ENCODE measurements around the gene RAN.
A peak's percentile ranks its signal among the peaks of the same experiment; 100 is the strongest.
"Not testable (repeated sequence)": the region's sequence is repeated elsewhere in the genome, so short reads cannot be mapped to it uniquely, and the experiment has no call there.

The RAN gene

GRCh38 chr12:130871286-130872178 lies at the start of gene RAN:
Gene RAN, plus strand, starts transcription at chr12:130872066. Its CDS starts 528 bp downstream, at chr12:130872594.
- DNase-seq, result peak; percentile 88 to 91

GRCh38 chr12:130825771-130826150 lies 46.1 kb upstream of the RAN start:
- DNase-seq, result no peak

- DNase-seq, result peak; percentile 66 to 67
Measured at GRCh38 chr12:130826151-130826801, 45.6 kb upstream of the RAN start.

- DNase-seq, result no peak
Measured at GRCh38 chr12:130827432-130827831, 44.4 kb upstream of the RAN start.

GRCh38 chr12:130828895-130829294 lies 43.0 kb upstream of the RAN start:
- no peak for DNase-seq

GRCh38 chr12:130829391-130830245 lies 42.2 kb upstream of the RAN start:
- no peak for DNase-seq

GRCh38 chr12:130830246-130830551 lies 41.7 kb upstream of the RAN start:
- DNase-seq, result no peak

GRCh38 chr12:130831246-130831645 lies 40.6 kb upstream of the RAN start:
- DNase-seq, result no peak

- no peak for DNase-seq
Measured at GRCh38 chr12:130831876-130832405, 39.9 kb upstream of the RAN start.

GRCh38 chr12:130832561-130833209 lies 39.2 kb upstream of the RAN start:
- DNase-seq, result no peak

GRCh38 chr12:130835011-130835410 lies 36.9 kb upstream of the RAN start:
- DNase-seq, result no peak

- no peak for DNase-seq
Measured at GRCh38 chr12:130835436-130835835, 36.4 kb upstream of the RAN start.

- peak in 1 of 2 experiments; percentile 7 for DNase-seq
Measured at GRCh38 chr12:130838284-130838950, 33.4 kb upstream of the RAN start.

- DNase-seq, result peak; percentile 84 to 86
Measured at GRCh38 chr12:130838951-130839769, 32.7 kb upstream of the RAN start, which contains the start of gene STX2. Gene STX2, minus strand, starts transcription at chr12:130839250. Its CDS starts 151 bp downstream, at chr12:130839099.

GRCh38 chr12:130839770-130840404 lies 32.0 kb upstream of the RAN start:
- DNase-seq, result no peak

- no peak for DNase-seq
Measured at GRCh38 chr12:130846369-130846768, 25.5 kb upstream of the RAN start.

- DNase-seq, result no peak
Measured at GRCh38 chr12:130847112-130847511, 24.8 kb upstream of the RAN start.

- DNase-seq, result not testable (repeated sequence)
Measured at GRCh38 chr12:130848105-130848504, 23.8 kb upstream of the RAN start.

- DNase-seq, result not testable (repeated sequence)
Measured at GRCh38 chr12:130848785-130849305, 23.0 kb upstream of the RAN start.

All from activated CD4-positive, alpha-beta T cell treated with anti-CD3 and anti-CD28 coated beads, Interleukin-2, amount 50 U/mL, for 4 hours (primary cell).